G401 (cell line): ENCODE measurements around the gene GPS2. TPM values are rescaled to one million over a fixed set of nuclear protein-coding genes. Genes with fewer than 3 reads are reported as not detected.
"Not testable (repeated sequence)": the region's sequence is repeated elsewhere in the genome, so short reads cannot be mapped to it uniquely, and the experiment has no call there.

Experiments used
- DNase-seq: peaks from one replicate; pipeline ENCODE4 v3.0.0-alpha.2; 2015; ENCODE audit warnings: low spot score
- in situ Hi-C: cut with HindIII; loops from 2 replicates; pipeline ENCODE4 v1.10.0; 2016; ENCODE audit warnings: low sequenced_read_pairs, mixed read lengths
- total RNA-seq: library from RNA; depleted of rRNA; stranded (reverse); fragments of >200 nt; shearing (Covaris generic); gene quantifications from 2 replicates; pipeline ENCODE4 v1.2.3, GENCODE V29; 2014

Gene GPS2
- total RNA-seq, 1 experiment from 2014 or later, result 109 TPM

DNA sequence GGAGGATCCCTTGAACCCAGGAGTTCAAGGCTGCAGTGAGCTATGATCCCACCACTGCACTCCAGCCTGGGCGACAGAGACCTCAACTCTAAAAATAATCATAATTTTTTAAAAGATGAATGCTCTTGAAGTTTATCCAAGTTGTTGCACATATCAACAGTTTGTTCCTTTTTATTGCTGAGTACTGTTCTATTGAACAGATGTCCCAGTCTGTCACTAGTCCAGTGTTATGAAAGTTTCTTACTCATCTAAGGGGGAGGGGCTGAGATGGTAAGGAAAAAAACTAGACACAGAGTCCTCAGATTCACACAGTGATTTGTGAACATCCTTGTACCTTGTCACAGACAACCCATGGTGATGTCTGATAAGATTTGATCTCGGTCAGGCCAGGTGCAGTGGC lies 25.0 kb upstream of the GPS2 start:
- no peak for DNase-seq
- in situ Hi-C loops, result no loop called here

DNA sequence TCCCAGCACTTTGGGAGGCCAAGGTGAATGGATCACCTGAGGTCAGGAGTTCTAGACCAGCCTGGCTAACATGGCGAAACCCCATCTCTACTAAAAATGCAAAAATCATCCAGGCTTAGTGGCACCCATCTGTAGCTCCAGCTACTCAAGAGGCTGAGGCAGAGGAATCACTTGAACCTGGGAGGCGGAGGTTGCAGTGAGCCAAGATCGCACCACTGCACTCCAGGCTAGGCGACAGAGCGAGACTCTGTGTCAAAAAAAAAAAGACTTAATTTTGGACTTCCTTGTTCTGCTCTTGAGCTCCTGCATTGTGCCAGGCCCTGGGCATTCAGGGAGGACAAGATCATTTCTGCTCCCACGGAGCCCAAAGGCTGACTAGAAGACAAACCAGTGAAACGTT lies 22.4 kb upstream of the GPS2 start:
- DNase-seq, in situ Hi-C loops: not testable (repeated sequence)

DNA sequence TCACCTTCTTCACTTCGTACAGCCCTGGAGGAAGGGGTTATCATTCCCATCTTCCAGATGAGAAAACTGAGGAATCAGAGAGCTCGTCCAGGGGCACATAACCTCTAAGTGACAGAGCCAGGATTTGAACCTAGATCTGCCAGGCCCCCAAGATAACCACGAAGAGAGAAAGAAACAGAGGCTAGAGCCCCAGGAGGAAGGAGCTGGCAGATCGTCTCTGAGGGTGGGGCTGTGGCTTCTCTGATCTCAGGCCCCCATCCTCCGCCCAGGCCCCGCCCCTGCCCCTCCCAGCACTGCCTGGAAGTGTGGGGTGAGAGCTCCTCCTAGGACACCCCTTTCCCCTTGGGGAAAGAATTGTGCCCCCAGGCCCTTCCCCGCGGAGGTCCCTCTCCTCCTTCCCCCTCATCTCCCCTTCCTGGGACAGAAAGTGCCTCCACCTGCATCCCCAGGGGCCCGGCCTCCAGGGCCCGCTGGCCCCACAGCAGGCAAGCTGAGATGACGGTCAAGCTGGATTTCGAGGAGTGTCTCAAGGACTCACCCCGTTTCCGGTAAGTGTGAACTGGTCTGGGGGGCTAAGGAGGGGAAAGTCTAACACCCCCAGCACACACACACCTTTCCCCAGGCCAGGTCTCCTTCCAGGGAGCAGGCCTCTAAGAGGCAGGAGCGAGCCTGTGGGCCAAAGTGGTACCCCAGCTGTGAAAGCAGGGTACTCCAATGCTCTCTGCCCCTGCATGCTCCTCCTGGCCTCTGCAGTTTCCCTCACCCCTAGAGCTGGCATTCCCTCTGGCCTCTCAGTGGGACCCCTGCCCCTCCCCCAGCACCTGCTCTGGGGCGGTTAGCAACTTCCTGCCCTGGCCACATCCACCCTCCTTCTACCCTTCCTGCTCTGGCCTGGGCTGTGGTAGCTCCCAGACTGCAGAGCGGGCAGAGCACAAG lies 21.3 kb upstream of the GPS2 start, which contains the start of gene ACAP1:
TSS of gene ACAP1 (plus strand) at position 290 of the 936 bp plus-strand sequence. CDS start at position 496, 206 bp downstream.
- no peak for DNase-seq
- in situ Hi-C loops, result no loop called here

DNA sequence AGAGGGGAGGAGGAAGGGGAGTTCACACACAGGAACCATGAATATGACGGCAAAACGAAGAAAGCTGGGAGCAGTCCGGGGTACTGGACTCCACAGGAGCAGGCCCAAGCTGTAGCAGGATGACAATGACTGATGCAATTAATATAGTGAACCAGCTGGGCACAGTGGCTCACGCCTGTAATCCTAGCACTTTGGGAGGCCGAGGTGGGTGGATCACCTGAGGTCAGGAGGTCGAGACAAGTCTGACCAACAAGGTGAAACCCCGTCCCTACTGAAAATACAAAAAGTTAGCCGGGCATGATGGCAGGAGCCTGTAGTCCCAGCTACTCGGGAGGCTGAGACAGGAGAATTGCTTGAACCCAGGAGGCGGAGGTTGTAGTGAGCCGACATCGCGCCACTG lies 20.6 kb upstream of the GPS2 start:
- DNase-seq, in situ Hi-C loops: not testable (repeated sequence)

DNA sequence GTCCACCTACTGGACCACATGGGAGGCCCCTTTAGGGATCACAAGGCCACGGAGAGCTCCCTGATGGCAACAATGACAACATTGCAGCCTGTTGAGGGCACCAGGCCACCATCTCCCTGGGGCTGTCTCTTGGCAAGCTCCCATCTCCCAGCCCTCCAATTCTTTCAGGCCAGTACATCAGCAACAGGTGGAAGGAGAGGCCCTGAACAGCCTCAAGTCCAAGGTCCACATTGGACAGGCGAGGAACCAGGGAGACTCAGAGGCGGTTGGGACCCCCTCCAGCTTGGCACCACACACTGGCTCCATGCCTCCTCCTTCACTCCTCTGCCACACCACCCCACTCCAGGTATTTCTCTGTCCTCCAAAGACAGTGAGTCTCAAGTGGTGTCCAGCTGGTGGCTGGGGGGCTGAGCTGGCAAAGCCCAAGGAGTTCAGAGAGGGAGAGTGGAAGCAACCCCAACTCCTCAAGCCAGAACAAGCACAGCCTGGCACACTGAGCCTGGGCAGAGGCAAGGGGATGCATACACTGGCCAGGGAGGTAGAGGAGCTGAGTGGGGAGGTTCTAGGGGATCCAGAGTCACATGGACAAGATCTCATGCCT lies 19.9 kb upstream of the GPS2 start:
- in situ Hi-C loops, result no loop called here
- DNase-seq, result no peak

DNA sequence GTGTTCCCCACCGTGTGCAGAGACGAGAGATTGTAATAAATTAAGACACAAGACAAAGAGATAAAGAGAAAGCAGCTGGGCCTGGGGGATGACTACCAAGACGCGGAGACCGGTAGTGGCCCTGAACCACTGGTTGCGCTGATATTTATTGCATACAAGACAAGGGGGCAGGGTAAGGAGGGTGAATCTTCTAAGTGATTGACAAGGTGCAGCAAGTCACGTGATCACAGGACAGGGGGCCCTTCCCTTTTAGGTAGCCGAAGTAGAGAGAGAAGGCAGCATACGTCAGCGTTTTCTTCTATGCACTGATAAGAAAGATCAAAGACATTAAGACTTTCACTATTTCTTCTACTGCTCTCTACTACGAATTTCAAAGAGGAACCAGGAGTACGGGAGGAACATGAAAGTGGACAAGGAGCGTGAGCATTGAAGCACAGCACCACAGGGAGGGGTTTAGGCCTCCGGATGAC lies 17.5 kb upstream of the GPS2 start:
- DNase-seq, in situ Hi-C loops: not testable (repeated sequence)

DNA sequence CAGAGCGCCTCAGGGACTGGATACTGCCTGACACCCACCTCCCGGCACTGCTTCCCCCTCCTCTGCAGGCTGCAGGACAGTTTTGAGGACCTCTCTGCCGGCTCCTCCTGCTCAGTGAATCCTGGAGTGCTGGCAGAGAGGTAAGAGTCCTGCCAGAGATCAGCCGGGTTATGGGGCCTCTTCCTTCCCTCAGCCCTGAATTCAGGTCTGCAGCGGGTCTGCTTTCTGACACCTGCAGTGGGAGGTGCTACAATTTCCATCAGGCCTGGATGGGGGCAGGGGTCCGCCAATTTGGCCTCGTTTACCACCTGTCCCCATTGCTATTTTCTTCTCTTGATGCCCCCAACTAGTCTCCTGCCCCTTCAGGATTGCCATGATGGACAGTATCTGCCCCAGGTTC lies 17.0 kb upstream of the GPS2 start:
- no peak for DNase-seq
- in situ Hi-C loops, result no loop called here

DNA sequence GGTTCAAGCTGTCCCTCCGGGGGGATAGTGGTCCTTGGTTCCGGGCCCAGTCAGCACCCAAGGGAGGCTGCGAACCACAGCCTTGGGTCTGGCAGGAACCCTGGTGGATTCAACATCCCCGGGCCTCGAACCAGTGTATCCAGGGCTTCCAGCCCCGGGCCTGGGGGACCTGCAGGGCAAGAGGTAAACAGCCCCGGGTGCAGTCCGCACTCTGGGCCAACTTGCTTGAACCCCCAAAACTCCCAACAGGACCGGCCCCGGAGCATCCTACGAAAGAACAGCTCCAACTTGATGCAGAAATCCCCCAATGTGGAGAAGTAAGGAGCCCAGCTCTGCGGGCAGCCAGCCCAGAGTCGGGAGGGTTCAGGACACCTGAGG lies 15.5 kb upstream of the GPS2 start:
- DNase-seq, result no peak
- in situ Hi-C loops, result no loop called here

DNA sequence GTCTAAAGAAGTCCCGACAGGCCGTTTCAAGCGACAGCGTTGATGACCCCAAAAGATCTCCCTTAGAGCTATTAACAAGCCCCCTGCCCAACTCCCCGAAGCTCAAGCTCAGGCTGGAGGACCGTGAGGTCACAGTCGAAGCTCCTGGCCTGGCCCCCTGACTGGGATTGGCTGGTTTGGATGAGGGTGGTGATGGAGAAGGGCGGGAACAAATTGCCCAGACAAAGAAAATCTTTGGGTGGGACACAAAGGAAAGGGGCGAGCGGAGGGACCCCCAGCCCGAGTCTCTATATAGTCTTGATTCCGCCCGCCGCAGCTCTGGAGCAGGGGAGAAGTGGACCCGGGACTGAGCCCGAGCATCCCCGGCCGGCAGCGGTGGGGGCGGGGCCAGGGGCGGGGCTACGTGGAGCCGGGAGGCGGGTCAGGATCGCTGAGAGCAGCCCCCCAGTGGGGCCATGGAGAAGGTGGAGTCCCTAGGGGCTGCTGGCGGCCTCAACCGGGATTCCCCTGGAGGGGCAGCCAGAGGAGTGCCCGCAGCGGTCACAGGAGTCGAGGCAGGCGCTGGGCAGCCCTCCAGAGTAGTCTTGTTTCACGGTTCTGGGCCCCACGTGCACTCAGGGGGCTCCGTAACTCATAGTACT lies 15.0 kb upstream of the GPS2 start:
- DNase-seq, result peak; percentile 80
- in situ Hi-C loops, result loop anchor here (10.0 kb wide), 1 partner anchor 105 kb away; no protein-coding TSS in a partner anchor

DNA sequence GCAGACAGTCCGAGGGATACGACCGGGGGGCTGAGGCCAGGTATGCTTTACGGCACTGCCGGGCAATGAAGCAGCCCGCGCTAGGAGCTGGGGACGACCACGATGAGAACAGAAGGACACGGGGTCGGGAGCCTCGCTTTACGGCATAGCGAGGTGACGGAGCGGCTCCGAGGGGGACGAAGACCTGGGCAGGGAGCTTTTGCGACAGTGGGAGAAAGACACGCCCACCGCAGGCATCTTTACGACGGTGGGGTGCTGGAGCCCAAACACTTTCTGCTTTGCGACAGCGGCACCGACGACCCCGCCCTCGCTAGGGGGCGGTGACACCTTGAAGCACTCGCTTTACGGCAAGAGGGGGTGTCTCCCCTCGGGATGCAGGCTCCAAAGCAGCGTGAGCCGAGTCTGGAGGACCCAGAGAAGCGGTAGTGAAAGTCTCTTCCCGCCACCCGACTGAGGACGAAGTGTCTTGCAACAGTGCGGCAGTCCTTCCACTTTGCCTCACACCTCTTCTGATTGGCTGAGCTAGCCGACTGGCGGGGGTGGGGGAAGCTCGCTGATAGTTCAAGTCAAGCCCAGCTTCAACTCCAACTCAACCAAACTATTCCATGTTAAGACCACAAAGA lies 14.3 kb upstream of the GPS2 start:
- peak; percentile 98 for DNase-seq
- in situ Hi-C loops, result loop anchor here (10.0 kb wide), 1 partner anchor 105 kb away; no protein-coding TSS in a partner anchor

DNA sequence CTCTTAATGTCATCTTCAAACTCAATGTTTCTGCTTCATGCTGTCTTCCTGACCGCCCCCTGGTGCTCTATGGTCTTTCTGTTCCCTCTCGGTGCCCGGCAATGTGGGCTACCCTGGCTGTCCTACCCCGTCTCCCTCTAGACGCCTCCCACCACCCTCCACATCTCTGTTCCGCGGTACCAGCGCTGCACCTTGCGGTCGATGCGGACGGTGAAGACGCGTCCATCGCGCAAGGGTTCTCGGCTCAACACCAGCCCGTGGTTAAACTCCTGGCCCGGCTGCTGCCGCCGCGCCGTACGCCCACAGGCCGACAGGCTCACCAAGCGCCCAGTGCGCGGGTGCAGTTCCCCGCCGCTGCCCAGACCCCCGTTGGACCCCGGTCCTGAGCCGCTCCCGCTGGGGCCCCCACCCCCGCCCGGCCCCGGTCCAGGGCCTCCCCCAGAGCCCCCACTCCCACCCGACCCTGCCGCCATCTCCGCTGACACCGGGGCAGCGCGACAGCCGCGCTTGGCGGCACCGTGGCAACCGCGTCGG lies 13.7 kb upstream of the GPS2 start, which contains the start of gene NEURL4:
TSS of gene NEURL4 (minus strand) at position 496 of the 534 bp plus-strand sequence. CDS start at position 473, 23 bp downstream.
- in situ Hi-C loops, result loop anchor here (10.0 kb wide), 1 partner anchor 104 kb away; no protein-coding TSS in a partner anchor
- DNase-seq, result no peak

DNA sequence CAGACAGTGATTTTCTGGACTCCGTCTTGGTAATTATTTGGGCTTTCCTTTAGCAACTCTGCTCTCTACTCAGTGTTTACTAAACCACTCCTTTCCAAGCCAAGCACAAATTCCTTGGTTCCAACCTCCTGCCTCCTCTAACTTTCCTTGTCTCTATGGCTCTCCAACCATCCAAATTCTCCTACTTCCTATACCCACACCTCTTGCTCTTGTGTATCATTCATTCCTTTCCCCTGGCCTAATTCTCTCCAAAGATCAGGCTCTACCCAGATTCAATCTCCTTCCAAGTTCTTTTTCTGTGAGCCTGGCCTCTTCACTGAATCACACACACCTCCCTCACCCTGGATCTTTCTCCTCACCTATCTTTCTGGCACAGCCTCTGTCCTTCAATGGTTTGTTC lies 12.8 kb upstream of the GPS2 start:
- in situ Hi-C loops, result loop anchor here (10.0 kb wide), 1 partner anchor 103 kb away; no protein-coding TSS in a partner anchor
- DNase-seq, result no peak

DNA sequence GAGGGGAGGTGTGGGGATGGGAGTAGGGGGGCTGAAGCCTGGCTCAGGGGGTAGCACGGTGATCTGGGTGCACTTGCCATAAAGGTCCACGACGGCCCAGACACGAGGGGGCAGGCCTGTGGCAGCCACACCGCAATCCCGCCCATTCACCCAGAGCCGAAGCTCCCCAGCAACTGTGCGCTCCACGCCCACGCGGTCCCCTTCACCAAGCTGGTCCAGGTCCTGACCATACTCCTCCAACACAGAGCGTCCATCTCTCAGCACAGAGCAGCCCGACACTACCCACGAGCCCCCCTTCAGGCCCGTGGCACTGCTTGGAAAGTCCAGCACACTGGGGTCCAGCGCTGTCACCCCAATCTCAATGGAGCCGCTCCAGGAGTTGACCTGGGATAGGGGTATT lies 12.3 kb upstream of the GPS2 start:
- in situ Hi-C loops, result loop anchor here (10.0 kb wide), 1 partner anchor 103 kb away; no protein-coding TSS in a partner anchor
- DNase-seq, result no peak

DNA sequence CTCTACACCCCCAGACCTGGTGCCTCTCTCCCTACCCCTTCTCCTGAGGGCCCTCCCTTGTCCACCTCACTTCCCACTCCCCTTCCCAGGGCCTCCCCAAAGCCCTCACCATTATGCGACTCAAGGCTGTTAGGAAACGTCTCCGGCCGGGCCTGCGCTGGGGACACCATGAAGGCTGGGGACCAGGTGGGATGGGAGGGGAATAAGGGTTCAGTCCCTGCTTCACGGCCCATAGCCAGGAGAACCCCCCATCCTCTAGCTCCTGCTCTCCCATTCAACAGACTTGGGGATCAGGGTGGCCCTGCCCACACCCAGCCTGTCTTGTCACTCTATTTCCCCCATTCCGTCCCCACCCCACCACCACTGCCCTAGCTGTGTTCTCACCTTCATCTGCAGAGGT lies 11.9 kb upstream of the GPS2 start:
- no peak for DNase-seq
- in situ Hi-C loops, result loop anchor here (10.0 kb wide), 1 partner anchor 102 kb away; no protein-coding TSS in a partner anchor

DNA sequence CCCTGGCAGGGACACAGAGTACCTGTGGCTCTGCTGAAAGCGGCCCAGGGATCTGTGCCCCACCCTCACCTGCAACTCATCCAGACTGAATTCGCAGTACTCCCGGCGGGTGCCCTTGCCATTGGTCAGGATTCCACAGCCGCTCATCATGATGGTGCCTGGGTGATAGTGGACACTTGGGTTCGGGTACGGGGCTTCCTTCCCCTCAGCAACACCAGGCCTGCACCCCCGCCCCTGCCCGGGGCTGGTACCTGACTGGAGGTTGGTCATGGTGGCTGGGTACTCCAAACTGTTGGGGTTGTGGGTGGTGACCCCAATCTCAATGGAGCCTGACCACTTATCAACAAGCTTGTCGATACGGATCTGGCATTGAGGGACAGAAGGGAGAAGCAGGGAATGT lies 11.0 kb upstream of the GPS2 start:
- in situ Hi-C loops, result loop anchor here (10.0 kb wide), 1 partner anchor 101 kb away; no protein-coding TSS in a partner anchor
- no peak for DNase-seq

DNA sequence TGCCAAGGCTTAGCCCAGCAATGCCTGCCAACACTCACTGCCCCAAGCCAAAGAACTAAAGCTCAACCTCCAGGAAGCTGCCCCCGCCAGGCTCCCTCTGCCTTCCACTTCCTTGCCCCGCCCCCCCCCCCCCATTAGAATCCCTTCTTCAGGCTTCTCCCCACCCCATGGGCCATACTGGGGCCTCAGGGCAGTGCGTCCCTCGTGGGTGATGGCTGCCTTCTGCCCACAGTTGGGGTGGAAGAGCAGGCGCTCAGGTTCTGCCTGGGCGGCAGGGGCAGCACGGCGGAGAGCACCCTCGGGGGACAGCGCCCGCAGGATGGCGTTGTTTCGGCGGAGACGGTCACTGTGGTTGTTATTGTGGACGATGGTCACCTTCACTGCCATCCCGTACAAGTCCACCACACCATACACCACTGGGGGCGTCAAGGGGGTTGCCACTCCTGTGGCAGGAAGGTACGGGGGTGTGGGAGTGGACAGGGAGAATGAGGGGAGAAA lies 9.9 kb upstream of the GPS2 start:
- no peak for DNase-seq
- in situ Hi-C loops, result loop anchor here (10.0 kb wide), 1 partner anchor 100 kb away; no protein-coding TSS in a partner anchor

DNA sequence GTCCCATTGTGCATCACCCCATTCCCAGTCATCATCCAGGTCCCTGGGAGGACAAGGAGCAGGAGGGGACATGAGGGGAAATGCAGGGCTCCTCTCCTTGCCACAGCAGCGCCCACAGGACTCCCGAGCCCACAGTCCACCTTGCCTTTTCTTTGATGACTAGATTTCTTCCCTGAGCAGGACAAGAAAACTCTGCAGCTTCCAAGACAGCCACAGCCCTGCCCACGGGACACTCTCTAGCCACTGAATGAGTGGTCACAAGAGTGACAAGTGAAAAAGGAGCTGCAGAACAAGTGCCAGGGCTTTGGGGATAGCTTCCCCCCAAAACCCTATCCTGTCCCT lies 9.2 kb upstream of the GPS2 start:
- in situ Hi-C loops, result loop anchor here (10.0 kb wide), 1 partner anchor 100 kb away; no protein-coding TSS in a partner anchor
- no peak for DNase-seq

DNA sequence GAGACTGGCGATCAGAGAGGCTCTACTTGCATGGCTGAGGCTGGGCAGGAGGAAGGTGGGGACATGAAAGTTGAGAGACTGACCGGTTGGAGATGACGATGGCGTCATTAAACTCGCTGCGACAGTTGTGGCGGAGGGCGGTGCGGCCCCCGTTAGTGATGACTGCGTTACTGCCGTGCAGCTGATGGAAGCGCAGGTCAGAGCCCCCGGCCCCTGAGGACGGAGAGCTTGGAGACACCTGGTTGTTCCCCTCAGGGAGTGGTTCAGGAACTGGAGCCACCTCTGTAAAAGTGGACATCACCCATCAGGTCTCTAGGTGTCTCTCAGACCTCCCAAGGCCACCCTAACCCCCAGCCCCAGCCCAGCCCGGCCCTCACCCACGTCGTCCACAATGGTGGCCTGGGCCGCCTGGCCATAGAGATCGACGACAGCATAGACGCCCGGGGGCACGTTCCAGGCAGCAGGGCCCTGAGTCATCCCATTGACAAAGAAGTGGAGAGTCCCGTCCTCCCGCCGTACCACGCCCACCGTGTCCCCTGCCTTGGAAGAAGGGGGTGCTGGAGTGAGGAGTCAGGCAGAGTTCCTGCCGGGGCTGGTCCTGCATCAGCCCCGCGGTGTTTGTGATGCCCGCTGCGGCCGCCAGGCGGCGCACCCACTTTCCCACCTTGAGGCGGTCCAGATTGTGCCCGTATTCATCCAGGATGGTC lies 8.7 kb upstream of the GPS2 start:
- DNase-seq, result no peak
- in situ Hi-C loops, result loop anchor here (10.0 kb wide), 1 partner anchor 99 kb away; no protein-coding TSS in a partner anchor
